NCI-H524 treated with DMSO at 0.1 percent for 48 hours (cell line): ENCODE data around the gene TMEM132D.
"Not testable (repeated sequence)": the region's sequence is repeated elsewhere in the genome, so short reads cannot be mapped to it uniquely, and the experiment has no call there.

ENCODE experiments used
- DNase-seq: peaks from one replicate; lab custom pipeline; 2025; lab: John Stamatoyannopoulos, UW

TMEM132D gene

DNA sequence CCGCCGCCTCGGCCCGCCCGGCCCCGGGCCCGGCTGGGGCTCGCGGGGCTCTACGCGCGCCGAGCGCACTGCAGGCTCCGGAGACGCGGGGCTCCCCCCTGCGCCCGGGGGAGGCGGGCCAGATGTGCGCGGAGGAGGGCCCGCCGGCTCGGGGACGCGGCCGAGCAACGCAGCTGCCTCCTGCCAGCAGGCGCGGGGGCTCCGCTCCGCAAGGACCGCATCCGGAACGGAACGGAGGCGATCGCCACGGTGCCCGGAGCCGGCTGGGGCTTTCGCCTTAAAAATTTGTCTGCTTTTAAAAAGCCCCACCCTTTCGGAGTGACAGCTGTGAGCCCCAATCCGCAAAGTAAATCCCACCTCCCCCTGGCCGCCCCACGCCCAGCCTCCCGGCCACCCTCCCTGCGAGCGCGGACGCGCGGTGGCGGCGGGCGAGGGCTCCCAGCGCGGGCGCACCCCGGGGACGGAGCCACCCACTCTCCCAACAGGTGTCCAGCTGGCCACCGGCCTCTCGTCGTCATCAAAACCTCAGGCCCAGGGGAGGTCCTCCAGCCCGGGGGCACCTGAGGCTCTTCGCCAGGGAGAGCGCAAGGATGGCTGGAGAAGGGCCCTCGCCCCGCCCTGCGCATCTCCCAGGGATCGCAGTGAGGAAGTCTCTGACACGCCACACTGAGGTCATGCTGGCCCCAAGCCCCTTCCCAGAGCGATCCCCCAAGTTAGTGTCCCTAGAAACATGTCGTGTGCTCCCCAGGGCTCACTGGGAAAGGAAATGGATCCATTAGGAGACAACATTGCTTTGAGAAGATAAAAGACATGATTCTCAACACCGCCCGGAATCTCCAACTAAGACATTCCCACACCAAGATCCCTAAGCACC lies at the start of gene TMEM132D:
Gene TMEM132D, minus strand, starts transcription at position 70 of the 874 bp plus-strand sequence.
- DNase-seq: no peak

DNA sequence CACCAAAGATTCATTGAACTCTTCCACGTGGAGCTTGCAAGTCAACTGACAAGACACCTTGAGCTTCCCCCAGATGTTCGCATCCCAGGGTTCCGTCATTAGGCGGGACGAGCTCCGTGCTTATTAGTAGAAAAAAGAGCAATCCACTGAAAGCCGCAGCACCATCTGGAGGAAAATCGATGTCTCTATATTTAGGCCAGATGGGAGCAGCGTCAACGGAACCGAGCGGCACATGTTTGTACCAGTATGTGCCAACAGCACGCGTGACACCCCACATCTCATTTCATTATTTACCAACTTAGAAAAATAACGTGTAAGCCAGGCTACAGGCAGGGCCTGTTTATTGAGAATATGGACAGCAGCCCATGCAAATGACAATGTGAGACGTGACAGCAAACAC lies 45.8 kb upstream of the TMEM132D start:
- DNase-seq: peak; percentile 57

DNA sequence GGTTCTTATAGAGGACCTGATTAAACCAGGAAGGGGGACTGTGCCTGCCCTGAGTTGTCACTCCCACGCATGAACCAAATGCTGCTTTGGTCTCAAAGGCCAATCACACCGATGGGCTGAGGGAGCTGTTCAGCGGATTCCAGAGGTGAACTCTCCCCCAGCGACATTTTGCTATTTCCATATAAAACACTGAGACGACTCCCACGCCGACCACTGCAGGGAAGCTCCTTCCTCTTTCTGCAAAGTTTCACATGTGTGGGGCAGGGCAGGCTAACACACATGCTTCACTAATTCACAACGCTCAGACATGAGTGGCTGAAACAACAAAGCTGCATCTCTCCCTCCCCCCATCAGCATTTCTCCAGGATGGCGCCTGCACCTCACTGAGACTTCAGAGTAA lies 37.8 kb upstream of the TMEM132D start:
- no peak for DNase-seq

DNA sequence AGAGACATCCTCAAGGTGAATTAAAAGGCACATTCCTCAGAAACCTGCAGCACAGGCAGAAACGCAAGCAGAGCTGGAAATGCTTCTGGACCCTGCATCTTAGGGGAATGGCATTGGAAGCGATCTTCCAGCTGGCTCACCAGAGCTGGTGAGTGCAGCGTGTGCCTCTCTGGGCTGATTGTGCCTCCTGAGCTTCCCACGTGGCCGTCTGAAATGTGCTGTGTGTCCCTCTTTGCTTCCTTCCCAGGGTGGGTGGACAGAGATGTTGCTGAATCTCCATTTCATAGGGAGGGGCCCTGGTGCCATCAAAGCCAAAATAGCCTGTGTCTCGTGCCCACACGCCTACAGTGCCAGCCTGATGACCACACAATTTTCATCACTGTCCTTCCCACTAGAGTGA lies 34.3 kb upstream of the TMEM132D start:
- DNase-seq: no peak

DNA sequence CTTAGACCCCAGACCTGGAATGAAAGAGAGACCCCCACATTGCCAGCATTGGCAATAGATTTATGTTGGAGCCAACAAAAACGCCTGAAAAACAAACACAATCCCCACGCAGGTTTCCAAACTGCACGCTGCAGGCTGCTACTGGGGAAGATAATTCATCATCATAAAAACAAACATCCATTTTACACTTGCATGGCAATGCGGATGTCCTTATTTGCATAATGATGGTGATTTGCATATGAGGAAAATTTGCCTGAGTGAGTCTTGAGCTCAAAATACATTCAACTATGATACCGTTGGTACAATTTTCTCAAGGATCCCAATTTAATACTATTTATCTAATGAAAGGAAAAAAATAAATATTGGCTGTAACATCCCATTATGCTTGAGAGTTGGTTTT lies 33.6 kb upstream of the TMEM132D start:
- no peak for DNase-seq

DNA sequence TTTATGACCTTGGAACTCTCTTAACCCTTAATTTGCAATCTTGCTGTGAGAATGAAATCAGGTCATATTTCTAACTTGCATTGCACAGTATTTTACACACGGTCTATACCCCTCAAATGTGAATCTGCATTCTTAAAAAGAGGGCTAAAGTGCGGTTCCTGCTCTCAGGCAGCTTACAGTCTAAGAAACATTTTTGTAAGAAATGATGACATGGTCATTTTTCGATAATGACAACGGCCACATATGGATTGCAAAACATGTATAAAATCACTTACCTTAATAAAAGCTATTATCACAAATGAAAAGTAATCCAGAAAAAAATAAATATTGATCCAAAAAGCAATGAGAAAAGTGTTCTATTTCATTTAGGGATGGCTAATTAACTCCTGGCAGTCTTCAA lies 24.8 kb upstream of the TMEM132D start:
- DNase-seq: no peak

DNA sequence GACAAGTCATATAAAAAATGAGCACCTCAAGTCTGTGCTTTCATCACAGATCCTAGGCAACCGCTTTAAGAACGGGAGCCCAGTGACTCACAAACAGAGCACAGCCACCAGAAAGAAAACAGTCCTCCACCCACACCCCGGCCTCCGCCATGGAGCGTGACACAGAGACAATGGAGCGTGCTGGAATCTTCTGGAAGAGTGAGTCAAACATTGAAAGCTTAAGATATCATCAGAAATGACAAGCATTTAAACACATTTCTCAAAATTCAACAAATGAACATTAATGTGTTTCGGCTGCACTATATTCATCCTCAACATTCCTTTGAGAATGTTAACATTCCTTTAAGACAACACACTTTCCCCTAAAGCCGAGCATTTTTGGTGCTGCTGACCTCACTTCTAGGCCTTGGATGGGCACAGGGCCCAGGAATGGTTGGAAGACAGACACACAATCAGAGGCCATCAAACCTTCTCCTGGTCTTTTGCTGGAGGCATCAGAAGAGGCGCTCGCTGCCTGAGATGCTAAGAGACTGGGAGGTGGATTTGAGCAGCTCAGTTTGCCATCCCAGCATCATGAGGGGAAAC lies 23.6 kb upstream of the TMEM132D start:
- no peak for DNase-seq

DNA sequence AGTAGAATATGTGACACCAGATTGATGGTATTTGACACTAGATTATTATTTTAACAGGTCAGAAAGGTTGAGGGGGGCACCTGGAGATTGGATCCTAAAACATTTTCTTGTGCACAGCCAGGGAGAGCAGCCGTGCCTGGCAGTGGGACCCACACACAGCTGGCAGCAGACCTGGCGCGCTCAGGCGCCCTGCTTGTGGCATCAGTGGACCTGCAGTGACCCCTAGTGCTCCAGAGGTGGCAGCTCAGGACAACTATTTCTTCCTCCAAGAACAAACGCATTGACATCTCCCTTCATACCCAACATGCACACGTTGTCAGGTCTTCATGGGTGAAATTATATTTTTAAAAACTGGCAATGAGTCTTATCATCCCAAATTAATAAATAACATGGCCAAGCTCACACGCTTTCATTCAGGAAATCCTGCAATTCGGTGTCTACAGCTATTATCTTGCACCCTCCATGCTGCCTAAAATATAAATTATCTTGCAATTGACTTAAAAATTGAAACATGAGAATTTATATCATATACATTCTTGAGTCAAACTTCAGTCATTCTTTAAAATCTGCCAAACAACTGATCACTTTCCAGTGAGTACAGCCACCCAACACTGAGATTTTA lies 7.7 kb upstream of the TMEM132D start:
- DNase-seq: no peak

DNA sequence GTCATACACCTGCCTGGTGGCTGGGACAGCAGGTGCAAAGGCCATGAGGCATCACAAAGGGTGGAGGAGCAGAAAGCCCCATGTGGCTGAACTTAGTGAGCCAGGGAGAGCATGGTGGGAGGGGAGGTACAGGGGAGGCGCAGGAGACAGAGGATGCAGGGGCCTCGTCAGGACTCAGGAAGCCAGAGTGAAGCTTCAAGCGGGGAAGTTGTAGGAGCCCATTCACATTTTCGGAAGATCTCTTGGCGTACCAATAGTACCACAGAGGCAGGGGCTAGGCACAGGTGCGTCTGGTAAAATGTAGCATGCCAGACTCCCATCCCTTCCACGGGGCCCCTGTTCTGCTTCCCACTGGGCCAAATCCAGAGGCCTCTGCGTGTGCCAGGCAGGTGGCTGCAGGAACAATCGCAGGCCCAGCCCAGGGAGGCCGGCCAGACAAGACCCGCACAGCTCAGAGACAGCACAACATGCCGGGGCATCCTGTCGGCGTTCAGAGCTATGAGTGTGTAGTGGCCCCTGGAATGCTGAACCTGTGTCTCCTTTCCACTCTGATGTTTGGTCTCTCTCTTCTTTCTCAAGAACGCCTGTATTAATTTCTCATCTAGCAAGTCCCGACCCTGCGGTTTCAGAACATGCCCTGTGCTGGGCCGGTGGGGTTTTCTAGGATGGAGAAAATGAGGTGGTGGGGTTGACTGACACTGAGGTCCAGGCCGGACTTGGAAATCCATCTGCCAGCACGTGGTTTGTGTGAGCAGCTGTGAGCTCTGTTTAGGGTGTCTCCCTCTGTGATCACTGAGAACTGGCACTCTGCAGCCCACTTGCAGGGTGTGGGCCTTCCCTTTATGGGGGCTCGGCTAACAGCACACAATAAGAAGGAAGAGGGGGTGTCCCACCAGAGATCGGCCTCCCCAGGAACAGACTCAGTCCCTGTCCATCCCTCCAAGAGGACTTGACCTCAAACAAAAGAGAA lies 5.5 kb upstream of the TMEM132D start:
- no peak for DNase-seq

DNA sequence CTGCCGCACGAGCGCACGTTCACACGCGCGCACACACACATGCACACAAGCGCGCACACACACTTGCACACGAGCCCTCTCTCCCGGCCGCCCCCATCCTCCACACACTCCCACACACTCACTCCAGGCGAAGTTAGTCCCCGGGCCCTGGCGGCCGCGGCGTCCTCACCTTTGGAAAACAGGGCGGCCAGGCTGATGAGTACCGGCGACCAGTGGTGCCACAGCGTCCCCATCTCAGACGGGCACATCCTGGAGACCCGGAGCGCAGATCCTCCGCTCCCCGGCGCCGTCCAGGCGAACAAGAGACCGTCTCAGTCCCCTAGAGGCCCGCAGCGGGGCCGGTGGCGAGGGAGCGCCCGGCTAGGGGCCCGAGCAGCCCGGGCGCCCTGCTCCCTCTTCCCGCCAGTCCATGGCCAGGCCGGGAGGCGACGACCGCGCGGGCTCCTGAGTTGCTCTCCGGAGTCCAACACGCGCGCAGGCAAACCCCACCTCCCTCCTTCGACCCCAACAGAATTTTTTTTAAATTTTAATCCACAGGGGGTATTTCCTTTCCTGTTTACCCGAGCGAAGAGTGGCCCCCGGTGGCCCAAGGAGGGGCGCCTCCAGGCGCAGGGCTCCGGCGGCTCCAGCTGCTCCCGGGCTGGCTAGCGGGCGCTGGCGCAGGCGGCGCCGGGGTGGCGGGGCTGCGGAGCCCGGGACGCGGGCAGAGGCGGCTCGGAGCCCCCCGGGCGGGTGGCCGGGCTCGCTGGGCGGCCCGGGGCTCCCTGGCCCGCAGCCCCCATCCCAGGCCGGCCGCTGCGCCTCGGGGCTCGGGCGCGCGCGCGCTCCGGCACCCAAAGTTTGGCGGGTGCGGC lies 506 bp downstream of the TMEM132D start:
- DNase-seq: no peak

DNA sequence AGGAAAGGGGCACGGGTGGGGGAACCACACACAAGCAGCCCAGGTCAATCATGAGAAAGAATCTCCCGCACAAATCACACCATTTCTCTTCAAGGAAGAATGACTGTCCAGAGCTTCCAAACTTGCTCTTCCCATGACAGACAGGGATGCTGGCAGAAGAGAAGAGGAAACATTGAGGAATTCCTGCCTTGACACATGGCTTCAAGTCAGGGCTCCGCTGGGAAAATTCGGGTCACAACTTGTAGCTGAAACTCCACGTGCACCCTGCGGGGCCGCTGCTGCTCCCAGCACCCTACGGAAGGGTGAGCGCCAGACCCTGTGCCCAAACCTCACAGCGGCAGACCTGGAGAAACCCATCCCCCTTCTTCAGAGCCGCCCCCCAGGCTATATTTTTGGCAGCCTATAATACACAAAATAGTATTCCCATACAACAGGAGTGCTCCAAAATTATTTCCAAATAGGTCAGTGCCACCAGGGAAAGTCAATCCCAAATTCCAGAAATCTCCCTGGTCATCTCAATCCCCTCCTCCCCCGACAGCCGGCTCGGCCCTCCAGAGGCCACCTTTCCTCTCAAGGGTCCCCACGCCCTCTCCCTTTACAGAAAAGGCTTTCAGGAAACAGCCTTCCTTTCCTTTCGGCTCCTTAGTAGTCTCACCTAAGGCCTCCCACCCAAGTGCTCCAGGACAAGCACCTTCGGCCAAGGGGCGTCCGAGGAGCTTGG lies 1.3 kb downstream of the TMEM132D start:
- no peak for DNase-seq

DNA sequence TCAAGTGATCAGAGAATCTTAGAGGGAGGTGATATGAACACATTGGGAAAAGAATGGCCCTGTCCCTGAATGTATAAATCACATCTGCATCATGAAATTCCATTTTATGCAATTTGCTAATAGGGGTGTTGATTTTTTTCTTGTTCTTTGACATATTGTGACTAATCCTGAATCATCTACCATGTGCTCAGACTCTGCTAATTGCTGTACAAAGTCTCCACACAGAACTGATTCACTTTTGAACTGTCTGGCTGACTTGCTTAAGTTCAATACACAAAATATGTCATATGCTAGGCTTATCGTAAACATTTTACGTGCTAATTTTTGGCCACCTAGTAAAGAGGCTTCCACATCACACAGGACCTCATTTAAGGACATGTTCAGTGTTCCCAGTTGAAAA lies 2.6 kb downstream of the TMEM132D start:
- DNase-seq: no peak

DNA sequence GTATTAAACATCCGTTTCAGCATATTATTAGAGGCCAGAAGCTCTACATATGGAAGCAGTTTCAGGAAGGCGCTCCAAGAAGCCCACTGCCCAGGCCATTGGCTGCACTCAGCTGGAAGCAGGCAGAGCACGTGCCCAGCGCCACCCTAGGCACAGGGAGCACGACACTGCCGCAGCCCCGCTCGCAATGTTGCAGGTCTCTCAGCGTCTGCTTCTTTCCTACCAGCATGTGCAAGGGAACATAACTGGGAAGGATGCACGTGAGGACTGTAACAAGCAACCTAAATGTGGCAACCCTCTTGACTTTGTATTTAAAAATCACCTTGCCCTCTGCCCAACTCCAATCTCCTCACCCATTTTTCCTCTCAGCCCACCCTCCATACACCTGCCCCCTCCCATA lies 3.5 kb downstream of the TMEM132D start:
- DNase-seq: no peak

DNA sequence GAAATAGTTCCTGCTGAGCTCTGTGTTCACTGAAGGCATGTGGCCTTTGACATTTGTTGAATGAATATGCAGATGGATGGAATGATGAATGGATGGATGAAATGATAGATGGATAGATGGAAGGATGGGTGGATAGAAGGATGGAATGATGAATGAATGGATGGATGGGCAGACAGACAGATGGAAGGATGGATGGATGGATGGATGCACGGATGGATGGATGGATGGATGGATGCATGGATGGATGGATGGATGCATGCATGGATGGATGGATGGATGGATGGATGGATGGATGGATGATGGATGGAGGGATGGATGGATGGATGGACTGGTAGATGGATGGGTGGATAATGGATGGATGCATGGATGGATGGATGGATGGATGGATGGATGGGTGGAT lies 4.8 kb downstream of the TMEM132D start:
- not testable (repeated sequence) for DNase-seq

DNA sequence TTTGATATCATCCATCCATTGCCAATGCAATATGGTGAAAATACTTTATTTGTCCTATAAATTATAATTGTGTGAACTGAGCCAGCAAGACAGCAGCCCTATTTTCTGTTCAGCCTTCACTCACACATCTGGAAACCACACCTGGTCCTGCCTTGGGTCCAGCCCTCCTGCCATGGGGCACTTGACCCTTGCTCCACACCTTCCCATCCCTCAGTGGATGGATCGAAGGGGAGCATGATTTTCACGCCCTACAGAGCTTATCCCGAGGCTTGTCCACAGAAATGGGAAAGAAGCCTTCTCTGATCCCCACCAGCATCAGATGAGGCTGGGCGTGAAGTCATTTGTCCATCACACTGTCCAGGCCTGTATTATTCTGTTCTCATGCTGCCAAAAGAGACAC lies 10.1 kb downstream of the TMEM132D start:
- no peak for DNase-seq

DNA sequence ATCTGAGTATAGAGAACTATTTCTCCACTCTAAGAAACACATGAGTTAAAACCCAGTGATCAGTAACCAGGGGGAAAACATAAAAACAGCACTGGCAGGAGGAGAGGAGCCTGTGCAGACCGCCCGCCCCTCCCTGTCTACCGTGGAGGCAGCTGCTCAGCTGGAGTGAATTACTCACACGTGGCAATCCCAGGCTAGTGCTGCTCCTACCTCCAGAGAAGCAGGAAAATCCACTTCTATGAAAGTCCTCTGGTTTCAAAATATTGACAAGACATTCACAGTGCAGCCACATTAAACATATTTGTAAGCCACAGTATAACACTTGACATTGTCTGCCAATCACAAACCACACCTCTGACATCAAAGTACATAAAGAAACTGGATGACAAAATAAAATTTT lies 16.7 kb downstream of the TMEM132D start:
- no peak for DNase-seq

DNA sequence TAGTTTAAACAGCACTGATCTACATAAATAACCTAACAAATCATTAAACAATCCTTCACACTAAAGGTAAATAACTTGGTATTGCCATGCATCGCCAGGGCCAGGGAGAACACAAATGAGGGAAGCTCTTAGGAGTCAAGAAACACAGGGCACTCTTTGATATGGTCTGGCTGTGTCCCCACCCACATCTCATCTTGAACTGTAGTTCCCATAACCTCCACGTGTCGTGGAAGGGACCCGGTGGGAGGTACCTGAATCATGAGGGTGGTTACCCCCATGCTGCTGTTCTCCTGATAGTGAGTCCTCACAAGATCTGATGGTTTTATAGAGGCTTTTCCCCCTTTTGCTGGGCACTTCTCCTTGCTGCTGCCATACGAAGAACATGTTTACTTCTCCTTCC lies 17.3 kb downstream of the TMEM132D start:
- DNase-seq: no peak

DNA sequence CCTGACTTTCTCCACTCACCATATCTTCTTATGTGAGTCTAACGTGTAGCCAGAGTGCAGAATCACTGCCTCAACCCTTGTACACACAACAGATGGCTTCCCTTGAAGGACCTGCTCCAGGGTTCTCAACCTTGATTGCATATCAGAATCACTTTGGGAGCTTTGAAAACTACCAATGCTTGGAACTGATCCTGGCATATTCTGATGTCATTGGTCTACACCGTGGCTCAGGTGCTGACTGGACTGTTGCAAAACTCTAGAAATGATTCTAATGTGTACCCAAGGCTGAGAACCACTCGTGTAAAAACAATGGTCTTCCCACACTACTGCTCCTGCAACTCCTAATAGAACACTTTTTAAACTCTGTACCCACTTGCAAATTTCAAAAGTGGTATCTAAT lies 18.5 kb downstream of the TMEM132D start:
- no peak for DNase-seq

DNA sequence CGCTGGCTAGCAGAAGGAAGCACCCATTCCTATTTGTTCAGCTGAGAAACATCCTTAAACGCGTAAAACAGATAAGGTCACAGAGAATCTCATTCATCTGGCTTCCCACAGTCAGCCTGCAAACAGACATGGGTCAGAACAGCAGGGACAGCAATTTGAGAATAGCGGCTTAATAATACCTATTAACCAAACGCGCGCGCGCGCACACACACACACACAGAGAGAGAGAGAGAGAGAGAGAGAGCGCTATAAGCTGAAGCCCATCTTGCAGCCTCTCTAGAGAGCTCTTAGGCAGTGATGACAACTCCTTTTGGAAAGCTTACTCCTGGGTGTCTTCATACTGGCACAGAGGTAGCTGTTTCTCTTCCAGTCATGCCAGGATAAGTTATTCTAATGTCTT lies 26.4 kb downstream of the TMEM132D start:
- peak; percentile 60 for DNase-seq

DNA sequence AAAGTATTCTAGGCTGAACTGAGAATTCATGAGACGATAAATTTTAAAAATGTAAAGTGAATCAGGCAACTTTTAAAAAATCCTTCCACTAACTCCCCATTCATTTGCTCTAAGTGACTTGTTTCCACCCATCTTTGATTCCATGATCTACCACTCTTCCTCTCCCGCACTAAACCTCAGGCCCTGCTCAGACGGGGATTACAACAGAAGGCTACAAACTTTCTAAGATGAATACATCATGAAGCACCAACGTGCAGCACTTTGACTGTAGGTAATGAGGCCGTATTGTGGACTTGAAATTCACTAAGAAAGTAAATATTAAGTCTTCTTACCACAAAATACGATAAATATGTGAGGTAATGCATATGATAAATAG lies 30.0 kb downstream of the TMEM132D start:
- DNase-seq: no peak
